HFFc6 (cell line): ENCODE results near the gene TACC2. TPM values are rescaled to one million over a fixed set of nuclear protein-coding genes. Genes with fewer than 3 reads are reported as not detected.
A peak's percentile ranks its signal among the peaks of the same experiment; 100 is the strongest.

Experiments used
- DNase-seq: peaks from one replicate; pipeline ENCODE4 v3.0.0-alpha.2; 2018
- H3K27ac Mint-ChIP-seq: 2 replicates; pipeline ENCODE4 v1.8.0; 2020; ENCODE audit warnings: mild to moderate bottlenecking, mixed read lengths
- H3K27me3 Mint-ChIP-seq: 2 replicates; pipeline ENCODE4 v1.8.0; 2021; ENCODE audit warnings: mild to moderate bottlenecking, moderate library complexity, mixed read lengths; ENCODE audit not compliant: insufficient read depth
- H3K36me3 Mint-ChIP-seq: 2 replicates; pipeline ENCODE4 v1.8.0; 2021; ENCODE audit warnings: low read depth, mixed read lengths
- H3K4me1 Mint-ChIP-seq: 2 replicates; pipeline ENCODE4 v1.8.0; 2020; ENCODE audit warnings: low read depth, mixed read lengths
- H3K4me3 Mint-ChIP-seq: 2 replicates; pipeline ENCODE4 v1.8.0; 2020; ENCODE audit warnings: mild to moderate bottlenecking, moderate library complexity, mixed read lengths
- H3K9me3 Mint-ChIP-seq: 2 replicates; pipeline ENCODE4 v1.8.0; 2020; ENCODE audit warnings: mild to moderate bottlenecking, mixed read lengths
- total RNA-seq, 6 experiments: library from RNA; stranded (reverse); fragmentation: NEBNext Ultra II Directional; extraction: Animal tissue kit (Norgen Biotek cat#: 25700); gene quantifications; 2 replicates in 1 of 6; 3 replicates in 5 of 6; pipeline ENCODE4 v1.2.3, GENCODE V29; 2021
- TF ChIP-seq, protein P1 (sequence below): fragments of 200-600 bp; sonication (generic); IDR thresholded peaks from 2 replicates; pipeline ENCODE4 v1.5.0; 2021; ENCODE audit warnings: antibody characterized with exemption, mild to moderate bottlenecking

Gene TACC2
- total RNA-seq, 6 experiments from 2014 or later: 15.9 to 19.5 (median 17.5) TPM

DNA sequence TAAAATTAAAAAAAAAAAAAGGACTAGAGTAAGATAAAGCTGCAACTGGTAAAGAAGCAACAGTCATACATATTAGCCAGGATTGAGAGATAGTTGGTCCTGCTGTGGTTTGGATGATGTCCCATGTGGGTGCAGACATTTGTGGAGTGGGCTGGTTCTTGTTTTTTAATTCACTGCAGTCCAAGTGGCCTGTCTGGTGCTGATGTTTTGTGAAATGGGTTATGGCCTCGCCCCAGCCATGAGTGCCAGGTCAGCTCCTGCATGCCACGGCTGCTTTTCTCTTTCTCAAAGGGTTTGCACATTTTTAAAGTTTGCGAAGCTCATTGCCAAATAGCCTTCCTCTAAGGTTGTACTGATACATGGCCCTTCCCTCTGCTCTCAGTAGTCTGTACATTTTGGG lies 268.1 kb downstream of the TACC2 start:
- peaks cover 14% of the 10 kb centered on the region for H3K36me3 Mint-ChIP-seq
- H3K4me1 Mint-ChIP-seq: peaks cover 7% of the 10 kb centered on the region
- TF ChIP-seq, protein P1, sequence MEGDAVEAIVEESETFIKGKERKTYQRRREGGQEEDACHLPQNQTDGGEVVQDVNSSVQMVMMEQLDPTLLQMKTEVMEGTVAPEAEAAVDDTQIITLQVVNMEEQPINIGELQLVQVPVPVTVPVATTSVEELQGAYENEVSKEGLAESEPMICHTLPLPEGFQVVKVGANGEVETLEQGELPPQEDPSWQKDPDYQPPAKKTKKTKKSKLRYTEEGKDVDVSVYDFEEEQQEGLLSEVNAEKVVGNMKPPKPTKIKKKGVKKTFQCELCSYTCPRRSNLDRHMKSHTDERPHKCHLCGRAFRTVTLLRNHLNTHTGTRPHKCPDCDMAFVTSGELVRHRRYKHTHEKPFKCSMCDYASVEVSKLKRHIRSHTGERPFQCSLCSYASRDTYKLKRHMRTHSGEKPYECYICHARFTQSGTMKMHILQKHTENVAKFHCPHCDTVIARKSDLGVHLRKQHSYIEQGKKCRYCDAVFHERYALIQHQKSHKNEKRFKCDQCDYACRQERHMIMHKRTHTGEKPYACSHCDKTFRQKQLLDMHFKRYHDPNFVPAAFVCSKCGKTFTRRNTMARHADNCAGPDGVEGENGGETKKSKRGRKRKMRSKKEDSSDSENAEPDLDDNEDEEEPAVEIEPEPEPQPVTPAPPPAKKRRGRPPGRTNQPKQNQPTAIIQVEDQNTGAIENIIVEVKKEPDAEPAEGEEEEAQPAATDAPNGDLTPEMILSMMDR: no peak
- H3K4me3 Mint-ChIP-seq: no peak overlapping the region
- DNase-seq: no peak
- no peaks in the 10 kb centered on the region; the same call in 1 of the 2 replicates for H3K27me3 Mint-ChIP-seq
- H3K27ac Mint-ChIP-seq: no peak overlapping the region
- peaks cover 7% of the 10 kb centered on the region for H3K9me3 Mint-ChIP-seq

DNA sequence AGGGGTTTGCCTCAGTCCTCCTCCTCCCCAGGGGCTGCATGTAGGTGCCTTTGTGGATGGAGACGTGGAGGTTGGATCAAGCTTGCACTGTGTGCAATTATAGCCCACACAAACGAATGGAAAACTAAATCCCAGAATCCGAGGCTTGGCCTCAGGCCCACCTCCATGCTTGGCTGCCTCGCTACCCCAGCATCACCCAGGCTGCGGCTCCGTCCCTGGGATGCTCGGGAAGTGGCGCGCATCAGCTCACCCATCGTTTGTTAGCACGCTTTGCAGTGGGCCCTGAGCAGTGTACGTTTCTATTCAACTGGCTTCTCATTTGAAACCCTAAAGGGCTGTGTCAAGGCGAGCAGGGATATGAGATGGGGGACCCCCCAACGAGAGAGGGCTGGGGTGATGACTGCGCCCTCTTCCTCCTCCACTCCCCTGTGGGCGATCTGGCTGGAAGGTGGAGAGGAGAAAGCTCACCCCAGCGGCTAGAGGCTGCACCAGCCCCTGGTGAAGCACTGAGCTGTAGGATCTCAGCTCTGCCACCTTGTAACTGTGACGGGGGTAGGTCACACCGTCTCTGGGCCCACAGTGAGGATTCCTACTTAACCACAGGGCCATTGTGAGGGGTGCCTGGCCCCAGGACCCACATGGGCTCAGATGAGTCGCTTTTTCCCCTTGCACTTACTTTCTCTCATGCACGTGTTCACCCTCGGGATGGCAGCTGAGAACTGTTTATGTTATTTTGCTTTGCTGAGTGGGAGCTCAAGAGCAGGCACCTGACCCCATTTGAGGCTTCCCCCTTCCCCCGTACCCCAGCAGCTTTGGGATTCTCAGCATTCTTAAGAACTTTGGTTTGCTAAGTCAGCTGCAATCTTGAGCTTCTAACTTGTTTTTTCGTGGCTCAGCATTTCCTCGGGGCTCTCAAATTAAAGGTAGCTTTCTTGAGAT lies 269.4 kb downstream of the TACC2 start:
- H3K27ac Mint-ChIP-seq: peak overlapping the region; percentile 51
- peaks cover 14% of the 10 kb centered on the region for H3K9me3 Mint-ChIP-seq
- no peaks in the 10 kb centered on the region; the same call in 1 of the 2 replicates for H3K27me3 Mint-ChIP-seq
- peaks cover 13% of the 10 kb centered on the region for H3K4me1 Mint-ChIP-seq
- H3K36me3 Mint-ChIP-seq: peaks cover 21% of the 10 kb centered on the region
- TF ChIP-seq, protein P1: no peak
- peak; percentile 34 for DNase-seq
- H3K4me3 Mint-ChIP-seq: no peak overlapping the region

DNA sequence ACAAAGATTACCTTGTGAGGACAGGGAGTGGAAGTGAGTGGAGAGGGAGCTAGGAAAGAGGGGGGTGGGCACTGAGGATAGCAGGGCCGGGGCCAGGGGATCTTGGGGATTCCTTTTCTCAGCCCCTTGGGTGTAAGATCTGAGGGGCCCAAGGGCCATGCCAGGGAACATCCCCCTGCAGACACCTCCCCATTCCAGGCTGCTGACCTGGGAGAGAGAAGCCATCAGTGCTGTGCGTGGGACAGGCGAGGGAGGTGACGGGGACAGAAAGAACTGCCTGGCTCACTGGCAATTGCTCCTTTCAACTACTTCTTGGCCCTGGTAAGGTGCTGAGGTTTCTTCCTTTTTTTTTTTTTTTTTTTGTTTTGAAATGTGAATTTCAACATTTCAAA lies 270.1 kb downstream of the TACC2 start:
- Mint-ChIP-seq H3K27me3 (no peaks in the 10 kb centered on the region; the same call in 1 of the 2 replicates), H3K9me3 (peaks cover 15% of the 10 kb centered on the region), H3K36me3 (peaks cover 19% of the 10 kb centered on the region), H3K4me1 (peaks cover 20% of the 10 kb centered on the region), H3K4me3 (no peak overlapping the region), H3K27ac (peak overlapping the region; percentile 51)
- TF ChIP-seq, protein P1: no peak
- no peak for DNase-seq

GRCh38 chr10:122261584-122261983 lies 272.6 kb downstream of the TACC2 start:
- H3K4me3 Mint-ChIP-seq: no peak overlapping the region
- H3K27me3 Mint-ChIP-seq: no peaks in the 10 kb centered on the region

GRCh38 chr10:122263971-122264370 lies 275.0 kb downstream of the TACC2 start:
- DNase-seq: peak; percentile 88
- Mint-ChIP-seq H3K27ac (peak overlapping the region; percentile 62), H3K9me3 (peaks cover 15% of the 10 kb centered on the region), H3K27me3 (no peaks in the 10 kb centered on the region), H3K36me3 (peaks cover 19% of the 10 kb centered on the region), H3K4me1 (peaks cover 40% of the 10 kb centered on the region), H3K4me3 (peak overlapping the region; percentile 66)
- TF ChIP-seq, protein P1: no peak

More at GRCh38 chr10:122261584-122261983, 272.6 kb downstream of the TACC2 start:
- H3K36me3 Mint-ChIP-seq: peaks cover 19% of the 10 kb centered on the region
- H3K27ac Mint-ChIP-seq: no peak overlapping the region
- peaks cover 38% of the 10 kb centered on the region for H3K4me1 Mint-ChIP-seq
- no peak for DNase-seq
- H3K9me3 Mint-ChIP-seq: peaks cover 15% of the 10 kb centered on the region
- TF ChIP-seq, protein P1: no peak
